GM12878 (cell line): ENCODE data around the gene SPTSSB. TPM values are rescaled to one million over a fixed set of nuclear protein-coding genes. Genes with fewer than 3 reads are reported as not detected.

ENCODE experiments used
- ATAC-seq: fragments of 200-7000 bp; cut with Tn5 transposase; 3 replicates; pipeline ENCODE4 v1.9.1; 2020; ENCODE audit warnings: mild to moderate bottlenecking, moderate library complexity
- BruUV-seq: library from RNA; stranded (reverse); fragments of 400-500 nt; replicated peaks from 2 replicates; lab custom pipeline; 2021; lab: Mats Ljungman, UMichigan
- CTCF ChIA-PET: fragments of 300-600 bp; sonication (Branson Sonifier 250); formaldehyde crosslinking; extraction: SDS; loops from one replicate; lab custom pipeline; 2021; ENCODE audit warnings: inconsistent platforms; lab: Yijun Ruan, JAX
- POLR2A ChIA-PET: fragments of 350-600 bp; formaldehyde crosslinking; extraction: SDS; loops from one replicate; lab custom pipeline; 2021; ENCODE audit warnings: inconsistent platforms; lab: Charles Lee
- RAD21 ChIA-PET: fragments of 300-600 bp; sonication (Branson Sonifier 250); formaldehyde crosslinking; loops from one replicate; lab custom pipeline; 2023; ENCODE audit warnings: antibody characterized with exemption; ENCODE audit not compliant: unreplicated experiment; lab: Charles Lee
- SMC1A ChIA-PET: fragments of 300-600 bp; sonication (Branson Sonifier 250); formaldehyde crosslinking; loops from one replicate; lab custom pipeline; 2023; ENCODE audit not compliant: unreplicated experiment, uncharacterized antibody; lab: Charles Lee
- DNase-seq: peaks from one replicate; pipeline ENCODE4 v3.0.0-alpha.2; 2011; ENCODE audit warnings: low read depth, low spot score
- FAIRE-seq: peaks from 3 replicates; lab custom pipeline; 2011; peaks lifted over from hg19 to GRCh38; lab: Jason Lieb, UNC
- H2AFZ ChIP-seq: 2 replicates; pipeline ENCODE4 v1.6.0; 2011; ENCODE audit warnings: low read depth, low read length, control low read depth; ENCODE audit not compliant: control insufficient read depth
- H3K27ac ChIP-seq: 2 replicates; pipeline ENCODE4 v1.5.1; 2011; ENCODE audit warnings: control low read depth; ENCODE audit not compliant: control insufficient read depth, insufficient read depth
- H3K27me3 ChIP-seq, 2 experiments: replicated peaks in 1 of 2; 2 replicates each; pipeline versions ENCODE4 v1.6.0 to v1.6.1; 2011; ENCODE audit warnings: low read length in 1 of 2; ENCODE audit not compliant: control insufficient read depth in 2 of 2, insufficient read depth in 2 of 2
- H3K36me3 ChIP-seq, 2 experiments: 2 replicates each; pipeline ENCODE4 v1.5.1; 2011; ENCODE audit warnings: low read length in 1 of 2; ENCODE audit not compliant: control insufficient read depth in 2 of 2, insufficient read depth in 2 of 2
- H3K4me1 ChIP-seq: 2 replicates; pipeline ENCODE4 v1.6.1; 2011; ENCODE audit warnings: mild to moderate bottlenecking, low read length, moderate library complexity, mixed read lengths; ENCODE audit not compliant: control insufficient read depth, insufficient read depth
- H3K4me2 ChIP-seq: 2 replicates; pipeline ENCODE4 v1.6.0; 2011; ENCODE audit warnings: control low read depth; ENCODE audit not compliant: control insufficient read depth, insufficient read depth
- H3K4me3 ChIP-seq: fragments of 200-600 bp; sonication (generic); 2 replicates; pipeline ENCODE4 v1.5.1; 2016
- H3K79me2 ChIP-seq: 2 replicates; pipeline ENCODE4 v1.6.0; 2011; ENCODE audit warnings: low read length; ENCODE audit not compliant: control insufficient read depth, insufficient read depth
- H3K9ac ChIP-seq: 2 replicates; pipeline ENCODE4 v1.8.0; 2011; ENCODE audit warnings: low read length, control low read depth, mixed read lengths; ENCODE audit not compliant: control insufficient read depth, insufficient read depth
- H3K9me3 ChIP-seq: replicated peaks from 3 replicates; pipeline ENCODE4 v1.5.1; 2011; ENCODE audit warnings: mild to moderate bottlenecking, low read length; ENCODE audit not compliant: control insufficient read depth, insufficient read depth
- H4K20me1 ChIP-seq: 2 replicates; pipeline ENCODE4 v1.6.0; 2011; ENCODE audit not compliant: control insufficient read depth, insufficient read depth
- CREM ChIP-seq: IDR thresholded peaks from 2 replicates; pipeline ENCODE4 v1.6.1; 2014; ENCODE audit warnings: antibody characterized with exemption, low read depth
- DPF2 ChIP-seq: fragments of 450-650 bp; IDR thresholded peaks from 2 replicates; pipeline ENCODE4 v1.6.1; 2017; ENCODE audit warnings: mild to moderate bottlenecking
- EZH2 ChIP-seq: IDR thresholded peaks from 2 replicates; pipeline ENCODE4 v1.6.1; 2012; ENCODE audit warnings: low read depth, mild to moderate bottlenecking, control low read depth, inconsistent platforms, low read length, borderline replicate concordance; ENCODE audit not compliant: control insufficient read depth
- HCFC1 ChIP-seq: fragments of 150-350 bp; IDR thresholded peaks from 2 replicates; pipeline ENCODE4 v1.6.1; 2014; ENCODE audit warnings: low read length
- HDGF ChIP-seq: fragments of 450-650 bp; IDR thresholded peaks from 2 replicates; pipeline ENCODE4 v1.6.1; 2016; ENCODE audit warnings: antibody characterized with exemption
- JUNB ChIP-seq: IDR thresholded peaks from 2 replicates; pipeline ENCODE4 v1.6.1; 2016; ENCODE audit warnings: antibody characterized with exemption, mild to moderate bottlenecking
- MYB ChIP-seq: fragments of 150-350 bp; IDR thresholded peaks from 2 replicates; pipeline ENCODE4 v1.6.1; 2014; ENCODE audit warnings: mild to moderate bottlenecking, low read depth, low read length, borderline replicate concordance
- POLR2AphosphoS2 ChIP-seq: IDR thresholded peaks from 2 replicates; pipeline ENCODE4 v1.6.1; 2011; ENCODE audit warnings: low read depth, mild to moderate bottlenecking, low read length, improper control_type of control experiment, moderate library complexity
- RAD21 ChIP-seq: IDR thresholded peaks from 2 replicates; pipeline ENCODE4 v1.6.1; 2011; ENCODE audit warnings: mild to moderate bottlenecking, low read depth, low read length, moderate library complexity; ENCODE audit not compliant: insufficient read depth
- SIX5 ChIP-seq: IDR thresholded peaks from 2 replicates; pipeline ENCODE4 v1.6.1; 2011; ENCODE audit warnings: mild to moderate bottlenecking, low read depth, low read length, moderate library complexity; ENCODE audit not compliant: severe bottlenecking
- STAT3 ChIP-seq: IDR thresholded peaks from 2 replicates; pipeline ENCODE4 v1.6.1; 2011; ENCODE audit warnings: low read depth, low read length, improper control_type of control experiment
- TAF1 ChIP-seq: IDR thresholded peaks from 2 replicates; pipeline ENCODE4 v1.6.1; 2011; ENCODE audit warnings: mild to moderate bottlenecking, low read depth, low read length, borderline replicate concordance
- YBX1 ChIP-seq: fragments of 450-650 bp; IDR thresholded peaks from 2 replicates; pipeline ENCODE4 v1.6.1; 2016; ENCODE audit warnings: antibody characterized with exemption
- ZBTB11 ChIP-seq: fragments of 450-650 bp; formaldehyde crosslinking; IDR thresholded peaks from 2 replicates; pipeline ENCODE4 v1.5.0; 2022; ENCODE audit warnings: mild to moderate bottlenecking, missing genetic modification characterization
- ZNF384 ChIP-seq: IDR thresholded peaks from 2 replicates; pipeline ENCODE4 v1.6.1; 2012; ENCODE audit warnings: low read depth, mild to moderate bottlenecking, low read length, improper control_type of control experiment, borderline replicate concordance
- ZZZ3 ChIP-seq: IDR thresholded peaks from 2 replicates; pipeline ENCODE4 v1.6.1; 2011; ENCODE audit warnings: low read depth; ENCODE audit not compliant: control insufficient read depth, insufficient read length
- WGBS: methylation state at CpG from one replicate; pipeline ENCODE4 v1.1.6; 2016; ENCODE audit warnings: low lambda C conversion rate; ENCODE audit not compliant: insufficient replicate concordance, insufficient coverage; ENCODE audit errors: missing lambda C conversion rate; 5-methylcytosine and 5-hydroxymethylcytosine counted together
- in situ Hi-C: fragments of 300-500 bp; cut with MboI; formaldehyde crosslinking; loops from 9 replicates; pipeline ENCODE4 v1.14.3; 2018; ENCODE audit warnings: mixed read lengths
- intact Hi-C: fragments of 100-400 bp; cut with micrococcal nuclease; formaldehyde crosslinking; loops from one replicate; pipeline ENCODE4 v1.14.2; 2022; ENCODE audit not compliant: unreplicated experiment
- polyA plus RNA-seq, 11 experiments: library from polyadenylated mRNA; depleted of rRNA in 4 of 11; unstranded in 6 of 11; stranded (reverse) in 5 of 11; fragments of >200 nt; fragmentation: Nextera tagmentation in 4 of 11; fragmentation: Illumina TruSeq in 1 of 11; extraction: Ambion mirVana in 4 of 11; extraction: Trizol in 1 of 11; gene quantifications; 1 replicate in 1 of 11; 2 replicates in 10 of 11; pipeline versions ENCODE4 v1.2.1 to v1.2.3, GENCODE V29; 2011 to 2016; ENCODE audit warnings: inconsistent platforms in 2 of 11, missing spikeins in 2 of 11, low read depth in 1 of 11
- total RNA-seq, 4 experiments: library from RNA; depleted of rRNA in 3 of 4; stranded (reverse); fragments of >200 nt in 3 of 4; fragmentation: Illumina TruSeq in 1 of 4; extraction: Trizol in 1 of 4; gene quantifications; 2 replicates each; pipeline versions ENCODE4 v1.2.1 to v1.2.3, GENCODE V29; 2013 to 2021

SPTSSB gene
- total and polyA plus RNA-seq, 10 of the 15 experiments (the other 5 are each of a cell fraction or from before 2014, with no cell fraction given) = 0.19 to 30.6 (median 0.91) TPM

GRCh38 chr3:161390200-161390599, 18.9 kb upstream of the SPTSSB start:
- H3K4me1 ChIP-seq = no peaks in the 10 kb centered on the region
- no peak overlapping the region for H3K4me2 ChIP-seq
- no peaks in the 10 kb centered on the region for H3K79me2 ChIP-seq
- ATAC-seq (no peak), FAIRE-seq (no peak), DNase-seq (no peak)
- no peak overlapping the region for H2AFZ ChIP-seq
- intact Hi-C loops (no loop called here), in situ Hi-C loops (no loop called here)
- H3K9ac ChIP-seq = no peak overlapping the region
- CTCF ChIA-PET = interaction anchor here (1.1 kb wide), 1 partner anchor 11 kb away, joined by 3 read pairs; no protein-coding TSS in a partner anchor
- H3K27ac ChIP-seq = no peak overlapping the region
- H3K27me3 ChIP-seq = no peaks in the 10 kb centered on the region; a peak in 1 of 4 replicates
- TF ChIP-seq YBX1 (no peak), ZZZ3 (no peak)
- H3K36me3 ChIP-seq = no peaks in the 10 kb centered on the region
- POLR2A ChIA-PET = no interaction called here
- RAD21 ChIA-PET = no interaction called here
- H3K9me3 ChIP-seq = no peaks in the 10 kb centered on the region
- 44% methylated on average over 2 of the region's 2 CpGs for WGBS
- BruUV-seq = no TSS peak
- SMC1A ChIA-PET = no interaction called here
- H4K20me1 ChIP-seq = no peaks in the 10 kb centered on the region
- H3K4me3 ChIP-seq = no peak overlapping the region

GRCh38 chr3:161389445-161390035, 18.2 kb upstream of the SPTSSB start:
- no peak for ATAC-seq
- no peak for DNase-seq
- RAD21 ChIA-PET = no interaction called here
- H3K9ac ChIP-seq = no peak overlapping the region
- in situ Hi-C loops = no loop called here
- no peaks in the 10 kb centered on the region for H4K20me1 ChIP-seq
- H3K36me3 ChIP-seq = no peaks in the 10 kb centered on the region
- SMC1A ChIA-PET = interaction anchor here (0.9 to 1.9 kb wide), 3 partner anchors 14 to 88 kb away, joined by 3 to 5 read pairs (median 4); no protein-coding TSS in a partner anchor
- H3K79me2 ChIP-seq = no peaks in the 10 kb centered on the region
- H3K27ac ChIP-seq = no peak overlapping the region
- no peak overlapping the region for H3K4me2 ChIP-seq
- H2AFZ ChIP-seq = no peak overlapping the region
- POLR2A ChIA-PET = no interaction called here
- H3K9me3 ChIP-seq = no peaks in the 10 kb centered on the region
- CTCF ChIA-PET = interaction anchor here (0.6 to 1.3 kb wide), 4 partner anchors 7 to 40 kb away, joined by 3 to 4 read pairs (median 3); no protein-coding TSS in a partner anchor
- 46% methylated on average over 3 of the region's 3 CpGs for WGBS
- no peak overlapping the region for H3K4me3 ChIP-seq
- H3K4me1 ChIP-seq = no peaks in the 10 kb centered on the region
- BruUV-seq = no TSS peak
- no peaks in the 10 kb centered on the region; a peak in 1 of 4 replicates for H3K27me3 ChIP-seq
- FAIRE-seq = no peak
- intact Hi-C loops = no loop called here
- no peak for TF ChIP-seq RAD21
- no peak for TF ChIP-seq HDGF
- no peak for TF ChIP-seq DPF2
- no peak for TF ChIP-seq SIX5
- no peak for TF ChIP-seq POLR2AphosphoS2
- no peak for TF ChIP-seq ZBTB11
- no peak for TF ChIP-seq STAT3
- TF ChIP-seq MYB = no peak
- no peak for TF ChIP-seq CREM
- no peak for TF ChIP-seq JUNB
- no peak for TF ChIP-seq ZNF384
- TF ChIP-seq HCFC1 = no peak
- no peak for TF ChIP-seq TAF1
- no peak for TF ChIP-seq EZH2
